WI38 (cell line): Measurements from ENCODE around the gene IRX4.

Source experiments
- H3K4me3 ChIP-seq: 2 replicates; pipeline ENCODE4 v1.5.1; 2011; ENCODE audit warnings: low read depth, mild to moderate bottlenecking, control low read depth, low read length
- TF ChIP-seq, protein P1 (sequence below): IDR thresholded peaks from 2 replicates; pipeline ENCODE4 v1.5.1; 2012; ENCODE audit warnings: low read depth, mild to moderate bottlenecking, control low read depth, low read length

Gene IRX4

DNA sequence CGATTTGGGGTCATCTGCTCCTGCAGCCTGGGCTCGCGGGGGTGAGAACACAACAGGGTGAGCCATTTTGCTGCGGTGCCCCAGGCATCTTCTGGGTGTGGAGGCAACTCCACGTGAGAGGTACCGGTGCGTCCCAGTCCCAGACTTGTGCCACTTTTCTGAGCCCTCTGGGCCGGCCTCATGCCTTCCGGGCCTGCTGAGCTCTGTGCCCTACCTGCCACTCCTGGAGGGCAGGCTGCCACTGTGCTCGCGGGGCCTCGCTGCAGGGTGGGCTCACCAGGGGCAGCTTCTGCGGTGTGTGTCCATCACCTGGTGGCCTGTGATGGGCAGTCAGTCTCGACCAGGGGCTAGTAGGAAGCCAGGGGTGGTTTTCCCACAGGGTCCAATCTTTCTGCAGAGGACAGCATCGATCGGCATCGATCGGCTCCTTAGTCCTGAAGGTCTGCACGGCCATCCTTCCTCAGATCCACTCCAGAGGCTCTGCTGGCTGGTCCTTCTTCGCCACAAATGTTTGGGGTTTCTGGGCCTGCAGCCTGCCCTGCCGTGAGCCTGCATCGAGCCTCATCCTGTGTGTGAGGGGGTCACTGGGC is 22.6 kb downstream of the IRX4 start:
- no peak overlapping the region for H3K4me3 ChIP-seq
- TF ChIP-seq, protein P1, sequence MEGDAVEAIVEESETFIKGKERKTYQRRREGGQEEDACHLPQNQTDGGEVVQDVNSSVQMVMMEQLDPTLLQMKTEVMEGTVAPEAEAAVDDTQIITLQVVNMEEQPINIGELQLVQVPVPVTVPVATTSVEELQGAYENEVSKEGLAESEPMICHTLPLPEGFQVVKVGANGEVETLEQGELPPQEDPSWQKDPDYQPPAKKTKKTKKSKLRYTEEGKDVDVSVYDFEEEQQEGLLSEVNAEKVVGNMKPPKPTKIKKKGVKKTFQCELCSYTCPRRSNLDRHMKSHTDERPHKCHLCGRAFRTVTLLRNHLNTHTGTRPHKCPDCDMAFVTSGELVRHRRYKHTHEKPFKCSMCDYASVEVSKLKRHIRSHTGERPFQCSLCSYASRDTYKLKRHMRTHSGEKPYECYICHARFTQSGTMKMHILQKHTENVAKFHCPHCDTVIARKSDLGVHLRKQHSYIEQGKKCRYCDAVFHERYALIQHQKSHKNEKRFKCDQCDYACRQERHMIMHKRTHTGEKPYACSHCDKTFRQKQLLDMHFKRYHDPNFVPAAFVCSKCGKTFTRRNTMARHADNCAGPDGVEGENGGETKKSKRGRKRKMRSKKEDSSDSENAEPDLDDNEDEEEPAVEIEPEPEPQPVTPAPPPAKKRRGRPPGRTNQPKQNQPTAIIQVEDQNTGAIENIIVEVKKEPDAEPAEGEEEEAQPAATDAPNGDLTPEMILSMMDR, result no peak

DNA sequence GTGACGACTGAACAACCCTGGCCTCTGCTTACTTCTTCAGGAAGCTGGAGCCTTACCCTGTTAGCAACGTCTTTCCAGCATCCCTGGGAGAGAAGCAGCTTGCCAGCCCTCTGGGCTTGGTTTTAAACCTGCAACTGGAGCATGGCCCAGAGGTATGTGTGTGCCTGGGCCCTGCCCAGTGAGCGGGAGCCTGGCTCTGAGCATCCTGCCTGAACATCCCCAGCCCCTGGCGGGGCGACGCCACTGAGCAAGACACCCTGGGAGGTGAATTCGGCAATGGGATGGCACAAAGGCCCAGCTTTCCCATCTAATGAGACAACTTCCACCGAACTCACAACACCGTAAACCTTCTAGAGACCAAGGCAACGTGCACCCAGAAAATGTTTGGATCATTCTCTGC is 23.6 kb downstream of the IRX4 start:
- H3K4me3 ChIP-seq, result no peak overlapping the region
- TF ChIP-seq, protein P1, result no peak

DNA sequence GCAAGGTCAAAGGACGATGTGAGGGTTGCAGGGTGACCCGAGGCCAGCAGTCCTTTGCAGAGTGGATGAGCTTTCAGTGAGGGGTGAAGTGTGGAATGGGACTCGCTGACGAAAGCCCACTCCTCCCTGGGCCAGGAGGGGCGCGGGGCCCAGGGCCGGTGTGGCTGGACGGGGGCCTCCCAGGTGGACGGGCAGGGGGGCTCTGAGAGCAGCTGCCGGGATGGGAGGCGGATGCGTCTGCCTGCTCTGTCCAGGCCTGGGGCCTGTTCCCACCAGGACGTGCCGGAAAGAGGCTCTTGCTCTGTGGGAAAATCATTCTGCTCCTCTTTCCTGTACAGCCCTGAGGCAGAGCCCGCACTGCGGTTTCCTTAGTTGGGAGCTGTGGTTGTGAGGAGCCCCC is 24.3 kb downstream of the IRX4 start:
- TF ChIP-seq, protein P1, result no peak

DNA sequence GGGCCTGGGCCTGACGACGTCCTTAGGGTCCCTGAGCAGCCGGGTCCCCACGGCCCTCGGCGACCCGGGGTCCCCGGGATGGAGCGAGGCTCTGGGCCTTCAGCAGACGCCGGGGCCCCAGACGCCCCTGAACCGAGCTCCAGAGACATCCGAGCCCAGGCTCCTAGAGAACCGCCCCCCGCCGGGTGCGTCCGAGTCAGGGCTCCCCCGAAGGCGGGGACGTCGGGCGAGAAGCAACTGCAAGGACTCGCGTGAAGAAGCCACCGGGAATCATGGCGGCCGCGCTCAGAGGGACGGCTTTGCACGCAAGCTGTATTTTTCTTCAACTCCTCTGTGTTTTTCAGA is 25.5 kb downstream of the IRX4 start:
- H3K4me3 ChIP-seq, result no peak overlapping the region
- TF ChIP-seq, protein P1, result no peak

More for the DNA sequence above, 24.3 kb downstream of the IRX4 start:
- no peak overlapping the region for H3K4me3 ChIP-seq

DNA sequence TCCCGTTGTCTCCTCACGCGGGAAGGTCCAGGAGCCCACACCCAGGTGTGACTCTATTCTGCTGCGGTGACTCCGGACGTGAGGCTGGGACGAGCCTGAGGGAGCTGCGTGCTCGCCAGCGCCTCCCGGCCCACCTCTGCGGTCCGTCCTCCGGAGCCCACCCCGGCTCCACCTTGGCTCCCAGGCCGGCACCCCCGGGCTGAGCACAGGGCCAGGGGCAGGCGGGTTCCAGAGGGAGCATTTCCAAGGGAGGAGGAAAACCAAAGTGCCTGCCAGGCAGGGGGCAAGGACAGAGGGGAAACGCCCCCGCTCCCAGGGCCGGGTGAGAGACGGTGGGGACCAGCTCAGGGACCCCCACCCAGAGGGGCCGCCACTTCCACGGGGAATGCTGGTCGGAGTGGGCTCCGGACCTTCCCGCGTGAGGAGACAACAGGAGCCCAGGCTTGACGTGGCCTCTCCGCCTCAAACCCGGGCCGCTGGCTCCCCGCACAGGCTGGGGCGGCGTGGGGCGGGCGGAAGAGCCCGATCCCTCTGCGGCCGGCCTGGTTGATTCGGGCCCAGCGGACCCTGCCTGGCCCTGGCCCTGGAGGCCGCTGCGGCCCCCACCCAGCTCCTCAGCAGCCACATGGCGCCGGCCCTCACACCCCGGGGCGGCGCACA is 26.0 kb downstream of the IRX4 start:
- H3K4me3 ChIP-seq, result no peak overlapping the region
- TF ChIP-seq, protein P1, result no peak

DNA sequence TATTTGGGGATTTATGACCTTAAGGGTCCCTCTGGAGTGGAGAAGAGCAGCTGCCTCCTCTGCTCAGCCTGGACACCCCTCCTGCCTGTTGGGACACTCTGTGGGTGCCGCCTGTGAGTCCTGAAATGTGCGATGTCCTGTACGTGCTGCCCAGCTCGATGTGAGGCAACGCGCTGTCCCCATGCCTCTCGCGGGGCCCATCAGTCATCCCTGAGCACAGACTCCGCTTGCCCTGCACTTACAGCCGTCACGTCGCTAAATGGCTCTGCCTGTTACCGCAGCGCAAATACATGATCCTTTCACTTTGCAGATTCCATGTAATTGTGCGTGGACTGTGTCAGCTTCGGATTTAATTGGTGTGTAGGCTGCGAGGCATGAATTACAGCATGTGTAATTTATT is 27.1 kb downstream of the IRX4 start:
- TF ChIP-seq, protein P1, result no peak
- no peak overlapping the region for H3K4me3 ChIP-seq

DNA sequence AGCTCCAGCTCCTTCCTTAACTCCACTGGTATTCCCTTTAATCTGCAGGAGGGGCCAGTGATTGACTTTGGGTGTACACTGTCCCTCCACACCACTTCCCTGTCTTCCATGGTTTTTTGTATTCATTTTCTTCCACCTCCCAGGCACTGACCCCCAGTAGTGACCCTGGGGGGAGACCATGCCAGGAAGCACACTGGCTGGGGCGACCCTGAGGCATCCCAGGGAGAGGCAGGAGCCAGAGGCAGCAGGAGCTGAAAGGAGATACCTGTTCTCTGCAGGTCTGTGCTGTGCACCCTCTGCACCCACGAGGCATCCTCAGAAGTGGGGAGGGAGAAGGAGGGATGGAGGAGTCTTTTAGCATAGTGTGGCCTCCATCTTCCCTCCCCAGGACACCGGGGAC is 27.6 kb downstream of the IRX4 start:
- H3K4me3 ChIP-seq, result no peak overlapping the region
- TF ChIP-seq, protein P1, result no peak
